ENCODE results near the gene SPDYE5.
"Not testable (repeated sequence)": the region's sequence is repeated elsewhere in the genome, so short reads cannot be mapped to it uniquely, and the experiment has no call there.

GRCh38 chr7:75449946-75450345 lies 42.2 kb upstream of the SPDYE5 start:
- TF ChIP-seq CTCF (IDR thresholded peaks at IDR 0.05; ENCODE audit: borderline replicate concordance, extremely low read depth, low read length, poor library complexity, severe bottlenecking); EZH2 (IDR thresholded peaks at IDR 0.05; ENCODE audit: borderline replicate concordance, low read depth, low read length, severe bottlenecking): not testable (repeated sequence)

Data from DND-41 (cell line).